Transverse colon (tissue), 4 donors: ENCODE measurements around the gene ZNF521. TPM values are rescaled to one million over a fixed set of nuclear protein-coding genes. Genes with fewer than 3 reads are reported as not detected.

Experiments used
- DNase-seq: peaks from one replicate; pipeline ENCODE4 v3.0.0-alpha.2; 2019
- H3K27ac ChIP-seq, 4 donors: fragments of 200-600 bp; sonication (generic); 2 replicates each; pipeline ENCODE4 v1.5.1; 2016 to 2018; ENCODE audit warnings: inconsistent platforms in 4 of 4
- H3K27me3 ChIP-seq: fragments of 200-600 bp; sonication (generic); 2 replicates; pipeline ENCODE4 v1.5.1; 2017; ENCODE audit warnings: inconsistent platforms
- H3K36me3 ChIP-seq, 4 donors: fragments of 200-600 bp; sonication (generic); 2 replicates each; pipeline ENCODE4 v1.5.1; 2017 to 2019; ENCODE audit warnings: inconsistent platforms in 4 of 4
- H3K4me1 ChIP-seq, 4 donors: fragments of 200-600 bp; sonication (generic); 2 replicates each; pipeline ENCODE4 v1.5.1; 2017 to 2020; ENCODE audit warnings: inconsistent platforms in 4 of 4
- H3K4me3 ChIP-seq, 4 donors: fragments of 200-600 bp; sonication (generic); 1 replicate in 1 of 4; 2 replicates in 3 of 4; pipeline versions ENCODE4 v1.5.1 to v1.6.1; 2017 to 2019; ENCODE audit warnings: inconsistent platforms in 4 of 4
- H3K9me3 ChIP-seq, 2 donors: fragments of 200-600 bp; sonication (generic); 2 replicates each; pipeline ENCODE4 v1.5.1; 2017 to 2019; ENCODE audit warnings: inconsistent platforms in 2 of 2
- EP300 ChIP-seq: sonication (generic); formaldehyde crosslinking; IDR thresholded peaks from one replicate; pipeline ENCODE4 v1.6.1; 2017; ENCODE audit warnings: antibody characterized with exemption, low read depth
- POLR2A ChIP-seq: fragments of 450-650 bp; IDR thresholded peaks from one replicate; pipeline ENCODE4 v1.6.1; 2016; ENCODE audit warnings: antibody characterized with exemption, mild to moderate bottlenecking, moderate library complexity
- POLR2AphosphoS5 ChIP-seq, 3 donors: sonication (generic); formaldehyde crosslinking; IDR thresholded peaks; one replicate each; pipeline ENCODE4 v1.6.1; 2016; ENCODE audit warnings: antibody characterized with exemption in 3 of 3
- WGBS, 2 donors: methylation state at CpG; one replicate each; pipeline ENCODE4 v1.1.5; 2018; ENCODE audit warnings: low coverage in 1 of 2; 5-methylcytosine and 5-hydroxymethylcytosine counted together
- in situ Hi-C, 4 donors: fragments of 200-750 bp; cut with MboI; loops; one replicate each; pipeline versions ENCODE4 v1.15.0 to v1.15.1; 2017; ENCODE audit warnings: low sequenced_read_pairs in 3 of 4, low pct_ligation_motif_present in 1 of 4, low pct_unique_long_range_greater_than_20kb in 1 of 4
- intact Hi-C: fragments of 100-400 bp; cut with DNase I; formaldehyde crosslinking; loops from one replicate; pipeline ENCODE4 v1.15.1; 2023; ENCODE audit warnings: low total_unique reads
- total RNA-seq, 4 donors: library from RNA; depleted of rRNA; stranded (reverse); fragments of >200 nt; gene quantifications; one replicate each; pipeline ENCODE4 v1.1.0, GENCODE V29; 2016
- TF ChIP-seq, protein P1 (sequence below), 5 experiments: fragments of 200-600 bp in 3 of 5; fragments of 450-650 bp in 2 of 5; sonication (generic) in 3 of 5; IDR thresholded peaks; 1 replicate in 2 of 5; 2 replicates in 3 of 5; pipeline ENCODE4 v1.5.1; 2016 to 2017; ENCODE audit warnings: antibody characterized with exemption in 5 of 5, inconsistent platforms in 3 of 5, mild to moderate bottlenecking in 2 of 5, moderate library complexity in 1 of 5

The ZNF521 gene
- total RNA-seq, 4 donors from 2014 or later, result 6.4 to 29.5 (median 9.0) TPM

- intact Hi-C loops (no loop called here), in situ Hi-C loops (no loop called here)
- no peaks in the 10 kb centered on the region for H3K36me3 ChIP-seq
- H3K27me3 ChIP-seq, result no peaks in the 10 kb centered on the region
- H3K4me1 ChIP-seq, result peaks cover 0 to 16% (median 8%) of the 10 kb centered on the region in 4 donors
- no peak overlapping the region for H3K4me3 ChIP-seq
- no peak for DNase-seq
- H3K9me3 ChIP-seq, result no peaks in the 10 kb centered on the region
- peak overlapping the region; percentile 36 to 67 (median 60) for H3K27ac ChIP-seq
- TF ChIP-seq, protein P1, sequence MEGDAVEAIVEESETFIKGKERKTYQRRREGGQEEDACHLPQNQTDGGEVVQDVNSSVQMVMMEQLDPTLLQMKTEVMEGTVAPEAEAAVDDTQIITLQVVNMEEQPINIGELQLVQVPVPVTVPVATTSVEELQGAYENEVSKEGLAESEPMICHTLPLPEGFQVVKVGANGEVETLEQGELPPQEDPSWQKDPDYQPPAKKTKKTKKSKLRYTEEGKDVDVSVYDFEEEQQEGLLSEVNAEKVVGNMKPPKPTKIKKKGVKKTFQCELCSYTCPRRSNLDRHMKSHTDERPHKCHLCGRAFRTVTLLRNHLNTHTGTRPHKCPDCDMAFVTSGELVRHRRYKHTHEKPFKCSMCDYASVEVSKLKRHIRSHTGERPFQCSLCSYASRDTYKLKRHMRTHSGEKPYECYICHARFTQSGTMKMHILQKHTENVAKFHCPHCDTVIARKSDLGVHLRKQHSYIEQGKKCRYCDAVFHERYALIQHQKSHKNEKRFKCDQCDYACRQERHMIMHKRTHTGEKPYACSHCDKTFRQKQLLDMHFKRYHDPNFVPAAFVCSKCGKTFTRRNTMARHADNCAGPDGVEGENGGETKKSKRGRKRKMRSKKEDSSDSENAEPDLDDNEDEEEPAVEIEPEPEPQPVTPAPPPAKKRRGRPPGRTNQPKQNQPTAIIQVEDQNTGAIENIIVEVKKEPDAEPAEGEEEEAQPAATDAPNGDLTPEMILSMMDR (IDR thresholded peaks at IDR 0.05), result no peak
- TF ChIP-seq POLR2AphosphoS5 (IDR thresholded peaks at IDR 0.05) (no peak), EP300 (no peak), POLR2A (no peak)
- WGBS, 2 donors, result 64% methylated on average over 5 of the region's 5 CpGs; no CpG with 5 or more reads in 1 of the 2 donors
Measured at GRCh38 chr18:25231327-25231691, 120.7 kb downstream of the ZNF521 start.

- intact Hi-C loops (no loop called here), in situ Hi-C loops (no loop called here)
- peaks cover 0 to 16% (median 8%) of the 10 kb centered on the region in 4 donors for H3K4me1 ChIP-seq
- no peak for TF ChIP-seq POLR2A
- TF ChIP-seq POLR2AphosphoS5 (IDR thresholded peaks at IDR 0.05), result peak; percentile 20 to 45 (median 38)
- H3K9me3 ChIP-seq, result no peaks in the 10 kb centered on the region
- H3K36me3 ChIP-seq, result no peaks in the 10 kb centered on the region
- no peaks in the 10 kb centered on the region for H3K27me3 ChIP-seq
- peak overlapping the region; percentile 54 to 67 (median 62) for H3K27ac ChIP-seq
- WGBS, 2 donors, result 36 to 49% methylated on average over 3 to 10 of the region's 10 CpGs
- peak; percentile 39 for DNase-seq
- H3K4me3 ChIP-seq, result no peak overlapping the region
Measured at GRCh38 chr18:25230658-25231326, 121.2 kb downstream of the ZNF521 start.

DNA sequence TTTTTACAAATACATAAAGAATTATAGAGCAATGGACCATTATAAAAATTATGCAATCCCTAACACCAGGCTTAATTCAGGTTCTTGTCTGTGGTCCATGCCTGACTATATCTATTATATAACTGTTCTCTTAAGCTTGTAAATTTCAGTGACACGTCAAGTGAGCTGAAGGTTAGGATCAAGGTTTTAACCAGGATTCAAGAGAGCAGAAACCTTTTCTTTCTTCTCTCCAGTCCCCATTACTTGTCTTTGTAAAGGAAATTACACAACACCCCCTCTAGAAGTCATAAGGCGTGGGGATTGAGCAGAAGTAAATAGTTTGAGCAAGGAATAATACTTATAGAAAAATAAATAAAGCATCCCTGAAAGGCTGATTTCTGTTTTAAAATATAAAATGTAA, 122.0 kb downstream of the ZNF521 start:
- in situ Hi-C loops (no loop called here), intact Hi-C loops (no loop called here)
- peak overlapping the region; percentile 54 to 67 (median 62) for H3K27ac ChIP-seq
- H3K36me3 ChIP-seq, result no peaks in the 10 kb centered on the region
- H3K9me3 ChIP-seq, result no peaks in the 10 kb centered on the region
- no peak for DNase-seq
- 60 to 77% methylated on average over 2 of the region's 2 CpGs for WGBS, 2 donors
- TF ChIP-seq POLR2A (no peak), EP300 (no peak), POLR2AphosphoS5 (IDR thresholded peaks at IDR 0.05) (no peak)
- TF ChIP-seq, protein P1 (IDR thresholded peaks at IDR 0.05), result no peak
- H3K27me3 ChIP-seq, result no peaks in the 10 kb centered on the region
- peaks cover 0 to 16% (median 8%) of the 10 kb centered on the region in 4 donors for H3K4me1 ChIP-seq
- no peak overlapping the region for H3K4me3 ChIP-seq

DNA sequence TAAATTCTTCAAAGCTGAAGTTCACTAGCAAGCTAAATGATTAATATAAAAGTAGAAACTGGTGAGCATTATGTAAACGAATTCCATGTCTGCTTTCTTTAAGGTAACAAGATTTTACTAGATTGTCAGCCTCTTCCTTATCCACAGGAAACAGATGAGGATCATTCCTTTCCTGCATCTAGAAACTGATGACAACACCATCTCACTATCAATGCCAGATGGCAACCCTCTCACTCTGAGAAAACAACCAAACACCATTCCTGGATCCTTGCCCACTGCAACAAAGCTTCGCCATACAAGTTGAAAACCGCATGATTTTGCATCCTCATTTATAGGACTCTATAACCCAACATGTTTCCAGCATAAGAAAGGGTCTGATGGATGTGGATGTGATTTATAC, 122.9 kb downstream of the ZNF521 start:
- intact Hi-C loops (no loop called here), in situ Hi-C loops (no loop called here)
- Histone ChIP-seq H3K4me1 (peaks cover 0 to 16% (median 8%) of the 10 kb centered on the region in 4 donors), H3K36me3 (no peaks in the 10 kb centered on the region), H3K9me3 (no peaks in the 10 kb centered on the region), H3K27me3 (no peaks in the 10 kb centered on the region), H3K4me3 (no peak overlapping the region), H3K27ac (no peak overlapping the region)
- TF ChIP-seq POLR2AphosphoS5 (IDR thresholded peaks at IDR 0.05) (peak in 1 of 3 donors; percentile 25), POLR2A (no peak)
- no peak for DNase-seq
- WGBS, 2 donors, result 41 to 42% methylated on average over 1 to 3 of the region's 3 CpGs

DNA sequence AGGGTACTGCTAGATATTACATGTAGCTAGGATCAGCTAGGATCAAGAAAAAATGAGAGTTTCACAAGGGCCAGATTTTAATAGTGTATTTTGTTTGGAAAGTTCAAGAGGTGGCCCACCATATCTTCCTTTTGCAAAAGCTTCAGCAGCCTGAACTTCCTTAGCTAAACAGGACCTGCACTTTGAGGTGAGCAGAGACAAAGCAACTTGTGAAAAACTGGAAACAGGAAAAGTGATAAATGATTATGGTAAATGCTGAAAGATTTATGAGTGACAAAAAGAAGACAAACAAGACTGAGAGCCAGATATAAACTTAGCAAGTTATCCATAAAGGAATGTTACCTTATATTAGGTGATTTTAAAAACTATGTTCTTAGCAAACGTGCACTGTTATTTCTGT, 123.6 kb downstream of the ZNF521 start:
- peaks cover 0 to 16% (median 8%) of the 10 kb centered on the region in 4 donors for H3K4me1 ChIP-seq
- DNase-seq, result no peak
- H3K27ac ChIP-seq, result no peak overlapping the region
- no peaks in the 10 kb centered on the region for H3K9me3 ChIP-seq
- intact Hi-C loops, result no loop called here
- TF ChIP-seq EP300 (no peak), POLR2A (no peak), POLR2AphosphoS5 (IDR thresholded peaks at IDR 0.05) (no peak)
- TF ChIP-seq, protein P1 (IDR thresholded peaks at IDR 0.05), result no peak
- H3K4me3 ChIP-seq, result no peak overlapping the region
- H3K36me3 ChIP-seq, result no peaks in the 10 kb centered on the region
- H3K27me3 ChIP-seq, result no peaks in the 10 kb centered on the region
- 52 to 100% methylated on average over 1 of the region's 1 CpG for WGBS, 2 donors
- in situ Hi-C loops, result no loop called here
